Left ventricle myocardium inferior (tissue), 1 donor: Measurements from ENCODE around the gene RASSF6. TPM values are rescaled to one million over a fixed set of nuclear protein-coding genes. Genes with fewer than 3 reads are reported as not detected.

Source experiments
- DNase-seq: peaks from one replicate; pipeline ENCODE4 v3.0.0-alpha.2; 2020
- H3K27ac ChIP-seq: fragments of 200-600 bp; replicated peaks from 2 replicates; pipeline ENCODE4 v1.8.0; 2021
- H3K27me3 ChIP-seq: fragments of 200-600 bp; 2 replicates; pipeline ENCODE4 v1.8.0; 2021; ENCODE audit warnings: low read depth
- H3K36me3 ChIP-seq: fragments of 200-600 bp; 2 replicates; pipeline ENCODE4 v1.8.0; 2021
- H3K4me1 ChIP-seq: fragments of 200-600 bp; 2 replicates; pipeline ENCODE4 v1.8.0; 2021
- H3K4me3 ChIP-seq: fragments of 200-600 bp; 2 replicates; pipeline ENCODE4 v1.8.0; 2021; ENCODE audit warnings: mild to moderate bottlenecking, moderate library complexity
- H3K9me3 ChIP-seq: fragments of 200-600 bp; replicated peaks from 2 replicates; pipeline ENCODE4 v1.8.0; 2021
- intact Hi-C: fragments of 100-400 bp; cut with micrococcal nuclease; formaldehyde crosslinking; loops from one replicate; pipeline ENCODE4 v1.11.0; 2022
- total RNA-seq: library from RNA; stranded (reverse); fragmentation: NEBNext Ultra II Directional; extraction: Animal tissue kit (Norgen Biotek cat#: 25700); gene quantifications from one replicate; pipeline ENCODE4 v1.2.1, GENCODE V29; 2021
- TF ChIP-seq, protein P1 (sequence below): fragments of 200-600 bp; IDR thresholded peaks from 2 replicates; pipeline ENCODE4 v1.8.0; 2021; ENCODE audit warnings: antibody characterized with exemption, mild to moderate bottlenecking, borderline replicate concordance
- donor health status: DM: no; HTN: yes; CAD: no; lungs with severe emphysema.

Gene RASSF6
- total RNA-seq, 1 donor from 2014 or later, result not detected

DNA sequence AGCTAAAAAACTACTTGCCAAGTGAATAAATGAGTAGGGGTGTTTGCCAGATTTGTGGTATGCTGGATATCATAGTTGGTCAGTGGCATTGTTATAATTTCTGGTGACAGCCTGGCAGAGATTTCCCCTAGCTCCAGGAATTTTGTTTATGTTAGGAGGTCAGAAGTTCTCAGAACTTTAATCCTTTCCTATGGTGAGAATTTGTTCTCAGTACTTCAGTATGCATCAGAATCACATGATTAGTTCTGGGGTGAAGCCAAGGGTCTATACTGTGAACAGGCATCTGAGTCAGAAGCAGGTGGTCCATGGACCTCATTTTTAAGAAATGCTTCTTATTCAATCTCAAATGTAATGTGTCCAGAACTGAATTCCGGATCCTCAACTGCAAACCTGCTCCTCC, 10.5 kb downstream of the RASSF6 start:
- Histone ChIP-seq H3K4me3 (no peak overlapping the region), H3K27me3 (peaks cover 38% of the 10 kb centered on the region), H3K4me1 (no peaks in the 10 kb centered on the region), H3K9me3 (no peaks in the 10 kb centered on the region), H3K36me3 (no peaks in the 10 kb centered on the region), H3K27ac (no peak overlapping the region)
- intact Hi-C loops, result no loop called here
- DNase-seq, result no peak
- TF ChIP-seq, protein P1, sequence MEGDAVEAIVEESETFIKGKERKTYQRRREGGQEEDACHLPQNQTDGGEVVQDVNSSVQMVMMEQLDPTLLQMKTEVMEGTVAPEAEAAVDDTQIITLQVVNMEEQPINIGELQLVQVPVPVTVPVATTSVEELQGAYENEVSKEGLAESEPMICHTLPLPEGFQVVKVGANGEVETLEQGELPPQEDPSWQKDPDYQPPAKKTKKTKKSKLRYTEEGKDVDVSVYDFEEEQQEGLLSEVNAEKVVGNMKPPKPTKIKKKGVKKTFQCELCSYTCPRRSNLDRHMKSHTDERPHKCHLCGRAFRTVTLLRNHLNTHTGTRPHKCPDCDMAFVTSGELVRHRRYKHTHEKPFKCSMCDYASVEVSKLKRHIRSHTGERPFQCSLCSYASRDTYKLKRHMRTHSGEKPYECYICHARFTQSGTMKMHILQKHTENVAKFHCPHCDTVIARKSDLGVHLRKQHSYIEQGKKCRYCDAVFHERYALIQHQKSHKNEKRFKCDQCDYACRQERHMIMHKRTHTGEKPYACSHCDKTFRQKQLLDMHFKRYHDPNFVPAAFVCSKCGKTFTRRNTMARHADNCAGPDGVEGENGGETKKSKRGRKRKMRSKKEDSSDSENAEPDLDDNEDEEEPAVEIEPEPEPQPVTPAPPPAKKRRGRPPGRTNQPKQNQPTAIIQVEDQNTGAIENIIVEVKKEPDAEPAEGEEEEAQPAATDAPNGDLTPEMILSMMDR, result no peak

DNA sequence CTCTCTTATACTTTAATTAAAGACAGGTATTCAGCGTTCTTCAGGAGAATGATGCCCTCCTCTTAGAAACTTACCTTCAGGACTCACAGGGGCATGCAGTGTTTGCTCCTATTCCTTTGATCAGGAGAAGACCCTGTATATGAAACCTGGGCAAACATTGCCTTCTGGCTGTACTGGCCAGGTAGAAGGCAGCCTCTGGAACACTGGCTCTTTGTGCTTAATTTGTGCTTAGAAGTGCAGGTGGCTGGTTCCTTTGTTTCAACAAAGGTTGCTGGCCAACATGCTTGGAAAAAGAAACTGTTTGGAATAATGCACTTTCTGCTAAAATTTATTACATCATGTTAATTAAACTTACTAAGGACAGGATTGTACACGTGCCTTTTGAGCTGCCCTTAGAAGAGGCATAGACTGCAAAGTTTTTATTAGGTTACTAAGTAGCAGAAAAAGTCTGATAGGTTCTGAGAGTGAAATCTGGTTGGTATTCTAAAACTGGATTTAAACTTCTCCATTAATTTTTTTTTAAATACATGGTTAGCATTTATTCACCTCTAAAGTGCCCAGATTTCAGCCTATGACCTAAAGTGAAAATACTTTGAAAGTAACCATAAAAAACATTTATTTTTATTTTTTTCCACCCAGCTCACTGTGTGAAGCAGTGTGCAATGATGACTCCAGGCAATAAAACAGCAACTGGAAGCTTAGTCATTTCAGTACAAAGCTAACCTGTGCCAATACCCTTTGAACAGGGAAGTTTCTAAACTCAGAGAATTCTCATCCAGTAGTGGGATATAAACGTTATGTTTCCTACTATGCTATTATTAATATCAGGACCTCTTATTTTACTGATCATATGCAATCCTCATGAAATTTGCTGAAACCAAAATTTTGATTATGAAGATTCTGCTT, 11.3 kb downstream of the RASSF6 start:
- H3K27ac ChIP-seq, result no peak overlapping the region
- H3K36me3 ChIP-seq, result no peaks in the 10 kb centered on the region
- intact Hi-C loops, result no loop called here
- H3K27me3 ChIP-seq, result peaks cover 34% of the 10 kb centered on the region
- TF ChIP-seq, protein P1, result no peak
- no peaks in the 10 kb centered on the region for H3K9me3 ChIP-seq
- H3K4me1 ChIP-seq, result no peaks in the 10 kb centered on the region
- no peak overlapping the region for H3K4me3 ChIP-seq
- DNase-seq, result no peak

DNA sequence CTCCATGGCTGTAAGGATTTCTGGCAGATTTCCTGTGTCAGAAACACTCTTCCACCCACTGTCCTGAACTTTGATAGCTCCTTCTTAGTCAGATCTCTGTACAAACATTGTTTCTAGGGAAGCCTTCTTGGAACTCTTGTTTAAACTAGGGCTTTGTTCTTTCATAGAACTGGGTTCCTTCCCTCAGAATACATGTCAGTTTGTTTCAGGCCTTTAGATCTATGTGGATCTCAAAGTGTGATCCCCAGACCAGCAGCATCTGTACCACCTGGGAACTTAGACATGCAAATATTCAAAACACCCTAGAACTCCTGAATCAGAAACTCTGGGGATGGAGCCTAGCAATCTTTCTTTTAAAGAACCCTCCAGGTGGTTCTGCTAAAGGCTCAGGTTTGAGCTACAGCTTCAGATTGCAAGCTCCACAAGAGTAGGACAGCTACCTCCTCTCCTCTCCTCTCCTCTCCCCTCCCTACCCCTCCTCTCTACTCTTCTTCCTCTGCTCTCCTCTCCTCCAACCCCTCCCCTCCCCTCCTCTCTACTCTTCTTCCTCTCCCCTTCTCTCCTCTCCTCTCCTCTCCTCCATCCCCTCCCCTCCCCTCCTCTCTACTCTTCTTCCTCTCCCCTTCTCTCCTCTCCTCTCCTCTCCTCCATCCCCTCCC, 12.7 kb downstream of the RASSF6 start:
- no peak overlapping the region for H3K4me3 ChIP-seq
- intact Hi-C loops, result no loop called here
- TF ChIP-seq, protein P1, result no peak
- no peaks in the 10 kb centered on the region for H3K4me1 ChIP-seq
- no peaks in the 10 kb centered on the region for H3K9me3 ChIP-seq
- DNase-seq, result no peak
- peaks cover 25% of the 10 kb centered on the region for H3K27me3 ChIP-seq
- H3K36me3 ChIP-seq, result no peaks in the 10 kb centered on the region
- H3K27ac ChIP-seq, result no peak overlapping the region

DNA sequence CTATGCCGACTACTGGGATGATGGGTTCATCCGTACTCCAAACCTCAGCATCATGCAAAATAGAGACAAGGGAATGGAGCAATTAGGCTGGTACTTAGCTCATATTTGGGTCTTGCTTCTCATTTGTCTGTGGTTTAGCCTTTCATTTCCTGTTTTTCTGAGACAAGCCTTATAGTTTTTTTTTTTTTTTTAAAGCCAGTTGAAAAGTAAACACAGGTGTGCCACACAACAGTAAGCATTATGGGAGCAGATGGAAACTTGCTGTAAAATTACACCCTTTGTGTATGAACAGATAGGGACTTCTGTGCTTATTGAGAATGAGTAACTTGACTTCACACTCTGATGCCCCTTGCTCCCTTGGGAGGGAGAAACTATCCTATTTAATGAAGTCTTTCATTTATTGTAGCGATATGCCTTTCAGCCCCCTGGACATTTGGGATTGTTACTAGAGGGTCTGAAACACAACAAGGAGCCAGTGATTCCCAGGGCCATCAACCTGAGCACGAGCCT, 13.7 kb downstream of the RASSF6 start:
- Histone ChIP-seq H3K9me3 (no peaks in the 10 kb centered on the region), H3K4me3 (no peak overlapping the region), H3K27me3 (peaks cover 25% of the 10 kb centered on the region), H3K4me1 (no peaks in the 10 kb centered on the region), H3K36me3 (no peaks in the 10 kb centered on the region), H3K27ac (no peak overlapping the region)
- no peak for DNase-seq
- intact Hi-C loops, result no loop called here
- TF ChIP-seq, protein P1, result no peak

DNA sequence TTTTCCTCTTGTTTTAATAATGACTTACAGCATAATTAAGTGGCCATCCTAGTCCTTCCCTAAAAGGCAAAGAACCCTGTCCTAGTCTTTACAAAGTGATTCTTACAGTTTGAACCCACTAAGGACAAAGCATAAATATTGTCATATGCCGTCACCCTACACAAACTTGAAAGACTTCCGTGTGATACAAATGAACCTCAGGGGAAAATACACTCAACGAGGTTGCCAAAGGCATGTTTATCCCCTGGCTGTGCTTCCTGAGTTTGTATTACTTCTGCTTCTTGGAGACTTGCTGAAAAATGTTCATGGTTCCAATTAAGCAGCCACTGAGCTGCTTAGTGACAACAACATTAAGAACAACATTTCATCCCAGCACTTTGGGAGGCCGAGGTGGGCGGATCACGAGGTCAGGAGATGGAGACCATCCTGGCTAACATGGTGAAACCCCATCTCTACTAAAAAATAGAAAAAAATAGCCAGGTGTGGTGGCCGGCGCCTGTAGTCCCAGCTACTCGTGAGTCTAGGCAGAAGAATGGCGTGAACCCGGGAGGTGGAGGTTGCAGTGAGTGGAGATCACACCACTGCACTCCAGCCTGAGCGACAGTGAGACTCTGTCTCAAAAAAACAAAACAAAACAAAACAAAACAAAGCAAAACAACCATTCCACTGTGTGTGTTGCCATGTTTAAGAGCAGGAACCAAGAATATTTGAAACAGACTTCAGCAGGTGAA, 16.2 kb downstream of the RASSF6 start:
- Histone ChIP-seq H3K27ac (no peak overlapping the region), H3K9me3 (no peaks in the 10 kb centered on the region), H3K4me3 (no peak overlapping the region), H3K36me3 (no peaks in the 10 kb centered on the region), H3K4me1 (no peaks in the 10 kb centered on the region), H3K27me3 (peaks cover 9% of the 10 kb centered on the region)
- DNase-seq, result no peak
- intact Hi-C loops, result no loop called here
- TF ChIP-seq, protein P1, result no peak
